Keratinocyte (primary cell): ENCODE data around the gene RUSC1.

Source experiments
- EZH2 ChIP-seq: IDR thresholded peaks from one replicate; pipeline ENCODE4 v1.6.1; 2012; ENCODE audit warnings: inconsistent platforms, mild to moderate bottlenecking, low read length, moderate library complexity
- TF ChIP-seq, protein P1 (sequence below), 3 experiments: IDR thresholded peaks in 1 of 3; conservative IDR thresholded peaks in 1 of 3; optimal IDR thresholded peaks in 1 of 3; 2 replicates in 2 of 3; 3 replicates in 1 of 3; pipeline versions ENCODE3 to v1.5.1; 2011; ENCODE audit warnings: low read length in 3 of 3, mild to moderate bottlenecking in 3 of 3, moderate library complexity in 2 of 3, control low read depth in 1 of 3, inconsistent platforms in 1 of 3; ENCODE audit not compliant: insufficient read depth in 2 of 3; ENCODE audit errors: extremely low read depth in 1 of 3

DNA sequence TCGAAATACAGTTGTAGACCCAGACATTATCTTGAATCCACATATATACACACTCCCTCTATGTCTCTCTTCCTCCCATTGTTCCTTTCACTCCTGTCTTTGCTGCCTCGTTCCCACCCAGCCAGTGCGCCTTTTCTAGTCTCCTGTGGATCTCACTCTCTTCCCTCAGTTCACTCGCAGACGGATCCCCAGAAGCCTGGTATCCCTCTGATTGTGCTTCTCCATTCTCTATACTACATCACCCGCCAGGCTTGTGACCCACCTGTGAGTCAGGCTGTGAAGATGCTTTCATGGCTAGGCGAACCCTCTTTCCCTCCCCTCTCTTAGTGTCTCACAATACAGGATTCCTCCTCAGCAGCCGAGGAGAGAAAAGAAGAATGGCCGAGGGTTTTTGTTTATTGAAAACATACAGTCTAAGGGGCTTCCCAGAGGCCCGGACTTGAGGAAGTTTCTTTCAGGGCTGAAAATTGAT, 42.0 kb upstream of the RUSC1 start:
- TF ChIP-seq, protein P1, sequence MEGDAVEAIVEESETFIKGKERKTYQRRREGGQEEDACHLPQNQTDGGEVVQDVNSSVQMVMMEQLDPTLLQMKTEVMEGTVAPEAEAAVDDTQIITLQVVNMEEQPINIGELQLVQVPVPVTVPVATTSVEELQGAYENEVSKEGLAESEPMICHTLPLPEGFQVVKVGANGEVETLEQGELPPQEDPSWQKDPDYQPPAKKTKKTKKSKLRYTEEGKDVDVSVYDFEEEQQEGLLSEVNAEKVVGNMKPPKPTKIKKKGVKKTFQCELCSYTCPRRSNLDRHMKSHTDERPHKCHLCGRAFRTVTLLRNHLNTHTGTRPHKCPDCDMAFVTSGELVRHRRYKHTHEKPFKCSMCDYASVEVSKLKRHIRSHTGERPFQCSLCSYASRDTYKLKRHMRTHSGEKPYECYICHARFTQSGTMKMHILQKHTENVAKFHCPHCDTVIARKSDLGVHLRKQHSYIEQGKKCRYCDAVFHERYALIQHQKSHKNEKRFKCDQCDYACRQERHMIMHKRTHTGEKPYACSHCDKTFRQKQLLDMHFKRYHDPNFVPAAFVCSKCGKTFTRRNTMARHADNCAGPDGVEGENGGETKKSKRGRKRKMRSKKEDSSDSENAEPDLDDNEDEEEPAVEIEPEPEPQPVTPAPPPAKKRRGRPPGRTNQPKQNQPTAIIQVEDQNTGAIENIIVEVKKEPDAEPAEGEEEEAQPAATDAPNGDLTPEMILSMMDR (optimal IDR thresholded peaks at IDR 0.05 in 1 of 3, IDR thresholded peaks at IDR 0.05 in 1 of 3, conservative IDR thresholded peaks at IDR 0.05 in 1 of 3; ENCODE audit: extremely low read depth in 1 of 3, insufficient read depth in 2 of 3, low read length in 3 of 3), result no peak
- no peak for TF ChIP-seq EZH2
